ENCODE results near the gene CAMK1D. TPM values are rescaled to one million over a fixed set of nuclear protein-coding genes. Genes with fewer than 3 reads are reported as not detected.

The CAMK1D gene
- total and polyA plus RNA-seq, 2 of the 4 experiments (the other 2 are of a cell fraction), result 5.0 to 5.3 TPM

GRCh38 chr10:12784646-12785045, 435.3 kb downstream of the CAMK1D start:
- H3K56ac ChIP-seq (ENCODE audit: extremely low read depth, insufficient read depth, low read length), result no peak overlapping the region
- no peak overlapping the region for H3K9ac ChIP-seq (ENCODE audit: low read depth, low read length)
- no peak overlapping the region for H2BK20ac ChIP-seq (ENCODE audit: low read depth, low read length)
- ATAC-seq (ENCODE audit: low read depth) (no peak), DNase-seq (no peak)
- H4K91ac ChIP-seq (ENCODE audit: insufficient read depth, low read depth, low read length), result no peak overlapping the region
- H3K79me1 ChIP-seq (ENCODE audit: low read depth in 1 of 2, low read length in 2 of 2), result no peaks in the 10 kb centered on the region
- no peak overlapping the region for H2AK9ac ChIP-seq (replicated peaks; ENCODE audit: low read depth, low read length, poor library complexity)
- dilution Hi-C loops (cut with HindIII; ENCODE audit: low sequenced_read_pairs, unreplicated experiment) (no loop called here), intact Hi-C loops (cut with micrococcal nuclease) (no loop called here), in situ Hi-C loops (cut with MboI; ENCODE audit: low sequenced_read_pairs) (no loop called here)
- peaks cover 2% of the 10 kb centered on the region; the same call in 1 of the 2 replicates for H3K4me1 ChIP-seq (ENCODE audit: control insufficient read depth, insufficient read depth, low read length)
- TF ChIP-seq MXI1 (IDR thresholded peaks at IDR 0.05; ENCODE audit: borderline replicate concordance, low read depth, low read length), result no peak
- no peak for TF ChIP-seq BHLHE40 (IDR thresholded peaks at IDR 0.05; ENCODE audit: low read depth, low read length)
- no peak for TF ChIP-seq ELK1 (IDR thresholded peaks at IDR 0.05; ENCODE audit: borderline replicate concordance, low read depth, low read length)
- TF ChIP-seq NFE2L2 (IDR thresholded peaks at IDR 0.05; ENCODE audit: low read depth, low read length), result no peak
- no peak for TF ChIP-seq POLR2A (IDR thresholded peaks at IDR 0.05; ENCODE audit: low read depth, low read length)
- no peak for TF ChIP-seq RAD21 (IDR thresholded peaks at IDR 0.05; ENCODE audit: low read length)
- no peak for TF ChIP-seq MAFK (IDR thresholded peaks at IDR 0.05; ENCODE audit: low read depth, low read length)
- TF ChIP-seq CTCF (conservative IDR thresholded peaks at IDR 0.05; ENCODE audit: low read depth, low read length), result no peak
- TF ChIP-seq USF2 (IDR thresholded peaks at IDR 0.05; ENCODE audit: low read depth, low read length), result no peak
- no peak for TF ChIP-seq FOS (IDR thresholded peaks at IDR 0.05; ENCODE audit: low read depth, low read length)
- H3K27ac ChIP-seq (ENCODE audit: insufficient read depth, low read length), result no peak overlapping the region
- 88% methylated on average over 3 of the region's 6 CpGs; no CpG with 5 or more reads in 1 of the 2 experiments for WGBS, 2 experiments (ENCODE audit: extremely low coverage in 2 of 2, insufficient read length in 1 of 2)
- POLR2A ChIA-PET (ENCODE audit: unreplicated experiment), result no interaction called here
- H4K5ac ChIP-seq (ENCODE audit: low read depth, low read length), result no peak overlapping the region
- H3K9me3 ChIP-seq (ENCODE audit: control insufficient read depth, insufficient read depth, low read length), result no peaks in the 10 kb centered on the region
- no peak overlapping the region for H2BK120ac ChIP-seq (ENCODE audit: low read depth, low read length)
- no peak overlapping the region for H4K8ac ChIP-seq (ENCODE audit: low read depth in 2 of 2, low read length in 2 of 2)
- H3K14ac ChIP-seq (replicated peaks; ENCODE audit: low read depth, low read length), result no peak overlapping the region
- H3K23ac ChIP-seq (ENCODE audit: low read depth, low read length), result no peak overlapping the region
- no peak overlapping the region for H3K18ac ChIP-seq (ENCODE audit: low read depth, low read length)
- no peak overlapping the region for H3K4me2 ChIP-seq (ENCODE audit: low read depth, low read length)
- no peaks in the 10 kb centered on the region for H3K36me3 ChIP-seq (ENCODE audit: control insufficient read depth, insufficient read depth, low read length)
- no TSS peak for BruUV-seq (replicated peaks)
- no peak overlapping the region for H3K4me3 ChIP-seq (ENCODE audit: insufficient read depth, low read depth, low read length)
- 0 out of 2 replicates have a peak, but pooled peaks cover 2% of the 10 kb centered on the region for H3K9me1 ChIP-seq (ENCODE audit: insufficient read depth, low read length)
- no peak overlapping the region for H2AK5ac ChIP-seq (ENCODE audit: low read depth, low read length)
- no peak overlapping the region for H2AFZ ChIP-seq (replicated peaks; ENCODE audit: low read length, poor library complexity)
- no peak overlapping the region for H2BK5ac ChIP-seq (ENCODE audit: low read depth, low read length, poor library complexity, severe bottlenecking)
- H2BK15ac ChIP-seq (ENCODE audit: low read depth, low read length), result no peak overlapping the region
- H4K20me1 ChIP-seq (ENCODE audit: insufficient read depth, low read length), result no peaks in the 10 kb centered on the region
- CTCF ChIA-PET, result no interaction called here
- H3K27me3 ChIP-seq (ENCODE audit: control insufficient read depth, insufficient read depth, low read length), result no peaks in the 10 kb centered on the region; the same call in 1 of the 2 replicates
- H3K4ac ChIP-seq (ENCODE audit: low read depth, low read length), result no peak overlapping the region

All from IMR-90 (cell line).